Osteocyte (in vitro differentiated cells): ENCODE measurements around the gene KRTAP10-8. TPM values are rescaled to one million over a fixed set of nuclear protein-coding genes. Genes with fewer than 3 reads are reported as not detected.
"Not testable (repeated sequence)": the region's sequence is repeated elsewhere in the genome, so short reads cannot be mapped to it uniquely, and the experiment has no call there.

ENCODE experiments used
- DNase-seq: peaks from one replicate; pipeline ENCODE4 v3.0.0; 2021; ENCODE audit warnings: mixed read lengths; ENCODE audit not compliant: unreplicated experiment; ENCODE audit errors: extremely low spot score
- H3K27ac Mint-ChIP-seq: one replicate; pipeline ENCODE4 v1.8.0; 2021; ENCODE audit warnings: mild to moderate bottlenecking, mixed read lengths; ENCODE audit not compliant: unreplicated experiment
- H3K27me3 Mint-ChIP-seq: one replicate; pipeline ENCODE4 v1.8.0; 2021; ENCODE audit warnings: mixed read lengths; ENCODE audit not compliant: unreplicated experiment
- H3K36me3 Mint-ChIP-seq: one replicate; pipeline ENCODE4 v1.8.0; 2021; ENCODE audit warnings: mixed read lengths; ENCODE audit not compliant: unreplicated experiment
- H3K4me1 Mint-ChIP-seq: one replicate; pipeline ENCODE4 v1.8.0; 2021; ENCODE audit warnings: mixed read lengths; ENCODE audit not compliant: unreplicated experiment
- H3K4me3 Mint-ChIP-seq: one replicate; pipeline ENCODE4 v1.8.0; 2021; ENCODE audit warnings: mild to moderate bottlenecking, moderate library complexity, mixed read lengths; ENCODE audit not compliant: unreplicated experiment
- H3K9me3 Mint-ChIP-seq: one replicate; pipeline ENCODE4 v1.8.0; 2021; ENCODE audit warnings: mixed read lengths; ENCODE audit not compliant: unreplicated experiment
- CTCF ChIP-seq: fragments of 200-600 bp; sonication (generic); IDR thresholded peaks from 2 replicates; pipeline ENCODE4 v1.5.0; 2021; ENCODE audit warnings: antibody characterized with exemption, mild to moderate bottlenecking, moderate library complexity
- total RNA-seq: library from RNA; stranded (reverse); gene quantifications from 2 replicates; pipeline ENCODE4 v1.2.1, GENCODE V29; 2021

Gene KRTAP10-8
- total RNA-seq, 1 donor from 2014 or later, result not detected

- TF ChIP-seq CTCF, result no peak
- peaks cover 23% of the 10 kb centered on the region for H3K9me3 Mint-ChIP-seq
- H3K4me1 Mint-ChIP-seq, result no peaks in the 10 kb centered on the region
- H3K27me3 Mint-ChIP-seq, result peaks cover 4% of the 10 kb centered on the region
- H3K27ac Mint-ChIP-seq, result no peak overlapping the region
- DNase-seq, result peak; percentile 23
- H3K36me3 Mint-ChIP-seq, result peaks cover 3% of the 10 kb centered on the region
- no peak overlapping the region for H3K4me3 Mint-ChIP-seq
These were observed 18.6 kb downstream of the KRTAP10-8 start for GRCh38 chr21:44630440-44630839.

- TF ChIP-seq CTCF, result no peak
- Mint-ChIP-seq H3K4me3 (no peak overlapping the region), H3K4me1 (no peaks in the 10 kb centered on the region), H3K36me3 (peaks cover 3% of the 10 kb centered on the region), H3K27me3 (peaks cover 8% of the 10 kb centered on the region), H3K27ac (no peak overlapping the region), H3K9me3 (peaks cover 23% of the 10 kb centered on the region)
- no peak for DNase-seq
These were observed 20.2 kb downstream of the KRTAP10-8 start for GRCh38 chr21:44632067-44632466.

- TF ChIP-seq CTCF, result no peak
- peak; percentile 73 for DNase-seq
- H3K27me3 Mint-ChIP-seq, result peaks cover 16% of the 10 kb centered on the region
- H3K4me1 Mint-ChIP-seq, result no peaks in the 10 kb centered on the region
- H3K27ac Mint-ChIP-seq, result no peak overlapping the region
- no peaks in the 10 kb centered on the region for H3K36me3 Mint-ChIP-seq
- H3K4me3 Mint-ChIP-seq, result no peak overlapping the region
- peaks cover 16% of the 10 kb centered on the region for H3K9me3 Mint-ChIP-seq
These were observed 24.5 kb downstream of the KRTAP10-8 start for GRCh38 chr21:44636209-44637017.

GRCh38 chr21:44637018-44637850 is 25.4 kb downstream of the KRTAP10-8 start, which contains the start of gene KRTAP10-10:
TSS of gene KRTAP10-10 (plus strand) at chr21:44637356. CDS start at chr21:44637418, 62 bp downstream.
- Mint-ChIP-seq H3K4me3 (no peak within 1 kb of the TSS), H3K4me1 (no peaks in the 10 kb centered on the region), H3K9me3 (peaks cover 12% of the 10 kb centered on the region), H3K27ac (no peak within 1 kb of the TSS), H3K27me3 (peaks cover 16% of the 10 kb centered on the region), H3K36me3 (no peaks in the 10 kb centered on the region)
- TF ChIP-seq CTCF, result no peak
- peak; percentile 80 for DNase-seq

GRCh38 chr21:44637851-44638348 is 26.0 kb downstream of the KRTAP10-8 start:
- DNase-seq, result peak; percentile 63
- H3K4me3 Mint-ChIP-seq, H3K4me1 Mint-ChIP-seq, H3K9me3 Mint-ChIP-seq, H3K27ac Mint-ChIP-seq, H3K36me3 Mint-ChIP-seq: not testable (repeated sequence)
- peaks cover 16% of the 10 kb centered on the region for H3K27me3 Mint-ChIP-seq

GRCh38 chr21:44638506-44639330 is 26.8 kb downstream of the KRTAP10-8 start:
- Mint-ChIP-seq H3K9me3 (peaks cover 14% of the 10 kb centered on the region), H3K27me3 (peaks cover 16% of the 10 kb centered on the region)
- not testable (repeated sequence) for H3K4me3 Mint-ChIP-seq, H3K27ac Mint-ChIP-seq, H3K36me3 Mint-ChIP-seq, H3K4me1 Mint-ChIP-seq
- peak; percentile 65 for DNase-seq
